HepG2 (cell line): ENCODE data around the gene ACSS1. TPM values are rescaled to one million over a fixed set of nuclear protein-coding genes. Genes with fewer than 3 reads are reported as not detected.

ENCODE experiments used
- GRHL1 ChIP-seq: sonication (generic); formaldehyde crosslinking; conservative IDR thresholded peaks from 2 replicates; pipeline ENCODE4 v1.8.0; 2022; ENCODE audit warnings: missing genetic modification reagents
- KMT2A ChIP-seq: sonication (generic); formaldehyde crosslinking; IDR thresholded peaks from 2 replicates; pipeline ENCODE4 v1.4.0; 2020; ENCODE audit warnings: missing genetic modification reagents
- NONO ChIP-seq, 2 experiments: fragments of 450-650 bp in 1 of 2; sonication (generic) in 1 of 2; formaldehyde crosslinking in 1 of 2; IDR thresholded peaks in 1 of 2; conservative IDR thresholded peaks in 1 of 2; 2 replicates each; pipeline versions ENCODE4 v1.6.1 to v1.8.0; 2017 to 2022; ENCODE audit warnings: mild to moderate bottlenecking in 1 of 2, missing genetic modification reagents in 1 of 2, moderate library complexity in 1 of 2
- POGZ ChIP-seq: sonication (generic); formaldehyde crosslinking; IDR thresholded peaks from 2 replicates; pipeline ENCODE4 v1.4.0; 2020; ENCODE audit warnings: mild to moderate bottlenecking, missing genetic modification reagents
- RNF2 ChIP-seq: fragments of 450-650 bp; conservative IDR thresholded peaks from 2 replicates; pipeline ENCODE4 v1.6.1; 2016; ENCODE audit warnings: low read depth
- SALL2 ChIP-seq: sonication (generic); formaldehyde crosslinking; IDR thresholded peaks from 2 replicates; pipeline ENCODE4 v1.8.1; 2023; ENCODE audit warnings: mild to moderate bottlenecking, missing genetic modification reagents, inconsistent platforms
- SMARCE1 ChIP-seq: fragments of 450-650 bp; IDR thresholded peaks from 2 replicates; pipeline ENCODE4 v1.6.1; 2017; ENCODE audit warnings: borderline replicate concordance
- SRSF1 ChIP-seq: fragments of 200-400 bp; formaldehyde crosslinking; optimal IDR thresholded peaks from 2 replicates; pipeline ENCODE3; 2017; ENCODE audit warnings: mild to moderate bottlenecking, low read depth, low read length, moderate library complexity
- SRY ChIP-seq: sonication (generic); formaldehyde crosslinking; IDR thresholded peaks from 2 replicates; pipeline ENCODE4 v1.8.0; 2022; ENCODE audit warnings: mild to moderate bottlenecking, missing genetic modification reagents
- STAG1 ChIP-seq: sonication (generic); formaldehyde crosslinking; IDR thresholded peaks from 2 replicates; pipeline ENCODE4 v1.4.0; 2020; ENCODE audit warnings: missing genetic modification reagents
- ZNF180 ChIP-seq: sonication (generic); formaldehyde crosslinking; IDR thresholded peaks from 2 replicates; pipeline ENCODE4 v1.4.0; 2020; ENCODE audit warnings: low read depth, missing genetic modification reagents, borderline replicate concordance
- ZNF234 ChIP-seq: sonication (generic); formaldehyde crosslinking; conservative IDR thresholded peaks from 2 replicates; pipeline ENCODE4 v1.5.1; 2020; ENCODE audit warnings: mild to moderate bottlenecking, missing genetic modification reagents
- ZNF331 ChIP-seq: sonication (generic); formaldehyde crosslinking; IDR thresholded peaks from 2 replicates; pipeline ENCODE4 v1.4.0; 2020; ENCODE audit warnings: missing genetic modification reagents
- ZNF468 ChIP-seq: sonication (generic); formaldehyde crosslinking; IDR thresholded peaks from 2 replicates; pipeline ENCODE4 v1.8.0; 2022; ENCODE audit warnings: mild to moderate bottlenecking, moderate library complexity, missing genetic modification reagents
- ZNF678 ChIP-seq: sonication (generic); formaldehyde crosslinking; IDR thresholded peaks from 2 replicates; pipeline ENCODE4 v1.4.0; 2020; ENCODE audit warnings: mild to moderate bottlenecking, missing genetic modification reagents
- ZNF724P ChIP-seq: sonication (generic); formaldehyde crosslinking; IDR thresholded peaks from 2 replicates; pipeline ENCODE4 v1.8.0; 2022; ENCODE audit warnings: missing genetic modification reagents, borderline replicate concordance
- ZNF777 ChIP-seq: sonication (generic); formaldehyde crosslinking; IDR thresholded peaks from 2 replicates; pipeline ENCODE4 v1.4.0; 2020; ENCODE audit warnings: missing genetic modification reagents
- ZNF780A ChIP-seq: sonication (generic); formaldehyde crosslinking; IDR thresholded peaks from 2 replicates; pipeline ENCODE4 v1.8.0; 2022; ENCODE audit warnings: mild to moderate bottlenecking, missing genetic modification reagents, moderate library complexity
- ZNF792 ChIP-seq: IDR thresholded peaks from 2 replicates; pipeline ENCODE4 v1.6.1; 2016
- polyA plus RNA-seq, 8 experiments: library from polyadenylated mRNA; depleted of rRNA in 3 of 8; stranded (reverse) in 7 of 8; unstranded in 1 of 8; fragments of >200 nt; fragmentation: Illumina TruSeq in 4 of 8; extraction: Trizol in 4 of 8; gene quantifications; 2 replicates each; pipeline versions ENCODE4 v1.2.1 to v1.2.3, GENCODE V29; 2011 to 2016; ENCODE audit warnings: low read depth in 4 of 8, missing spikeins in 1 of 8, mixed read lengths in 1 of 8; ENCODE audit not compliant: insufficient read depth in 1 of 8
- total RNA-seq, 5 experiments: library from RNA; depleted of rRNA; stranded (reverse); fragments of >200 nt; fragmentation: Illumina TruSeq; extraction: Trizol; gene quantifications; 2 replicates each; pipeline ENCODE4 v1.2.3, GENCODE V29; 2016; ENCODE audit warnings: low read depth in 1 of 5
- TF ChIP-seq, protein P1 (sequence below): IDR thresholded peaks from 2 replicates; pipeline ENCODE4 v1.6.1; 2016; ENCODE audit warnings: low read depth, borderline replicate concordance
- TF ChIP-seq, protein P2 (sequence below): sonication (generic); formaldehyde crosslinking; IDR thresholded peaks from 2 replicates; pipeline ENCODE4 v1.4.0; 2020; ENCODE audit warnings: missing genetic modification reagents
- TF ChIP-seq, protein P3 (sequence below): sonication (generic); formaldehyde crosslinking; IDR thresholded peaks from 2 replicates; pipeline ENCODE4 v1.4.0; 2020; ENCODE audit warnings: missing genetic modification reagents

The ACSS1 gene
- total and polyA plus RNA-seq, 2 of the 13 experiments (the other 11 are each of a cell fraction or from before 2014, with no cell fraction given), result 15.2 to 41.6 TPM

DNA sequence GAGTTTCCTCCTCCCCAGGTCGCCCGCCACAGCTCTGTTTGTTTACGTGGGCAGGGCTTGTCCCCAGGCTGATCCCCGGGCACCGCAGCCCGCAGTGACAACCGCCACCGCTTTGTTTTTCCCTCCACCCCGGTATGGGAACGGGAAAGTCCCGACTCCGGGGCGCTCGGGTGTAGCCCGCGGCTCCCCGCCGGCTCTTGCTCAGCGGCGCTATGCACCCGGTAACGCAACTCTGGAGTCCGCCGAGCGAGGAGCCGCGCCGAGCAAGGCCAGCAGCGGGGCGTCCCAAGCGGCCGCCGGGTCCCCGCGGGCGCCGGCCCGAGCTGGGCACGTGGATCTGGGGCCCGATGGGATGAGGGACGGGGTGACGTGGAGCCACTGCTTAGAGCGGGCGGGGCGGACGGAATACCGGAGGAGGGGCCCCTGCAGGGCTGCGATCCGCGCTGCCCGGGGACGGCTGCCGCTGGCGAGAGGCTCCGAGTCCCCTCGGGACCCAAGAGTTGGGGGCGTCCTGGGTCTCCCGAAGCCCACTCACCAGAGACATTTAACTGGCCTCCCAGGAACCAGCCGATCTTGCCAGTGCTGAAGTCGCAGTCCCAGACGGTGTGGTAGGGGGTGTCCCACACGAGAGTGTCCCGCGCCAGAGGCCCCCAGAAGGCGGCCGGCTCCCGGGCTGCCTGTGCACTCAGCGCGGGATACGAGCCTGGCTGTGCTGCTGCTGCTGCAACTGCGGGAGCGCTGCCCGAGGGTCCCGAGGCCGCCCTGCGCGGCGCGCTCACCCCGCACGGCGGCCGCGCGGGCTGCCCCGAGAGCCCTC, 497 bp downstream of the ACSS1 start (continued):
- TF ChIP-seq, protein P1, sequence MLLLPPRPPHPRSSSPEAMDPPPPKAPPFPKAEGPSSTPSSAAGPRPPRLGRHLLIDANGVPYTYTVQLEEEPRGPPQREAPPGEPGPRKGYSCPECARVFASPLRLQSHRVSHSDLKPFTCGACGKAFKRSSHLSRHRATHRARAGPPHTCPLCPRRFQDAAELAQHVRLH, result no peak; the same call in 1 of the 2 replicates
- TF ChIP-seq GRHL1 (CRISPR knock-in tag), result no peak
- no peak for TF ChIP-seq SMARCE1
- TF ChIP-seq, protein P2, sequence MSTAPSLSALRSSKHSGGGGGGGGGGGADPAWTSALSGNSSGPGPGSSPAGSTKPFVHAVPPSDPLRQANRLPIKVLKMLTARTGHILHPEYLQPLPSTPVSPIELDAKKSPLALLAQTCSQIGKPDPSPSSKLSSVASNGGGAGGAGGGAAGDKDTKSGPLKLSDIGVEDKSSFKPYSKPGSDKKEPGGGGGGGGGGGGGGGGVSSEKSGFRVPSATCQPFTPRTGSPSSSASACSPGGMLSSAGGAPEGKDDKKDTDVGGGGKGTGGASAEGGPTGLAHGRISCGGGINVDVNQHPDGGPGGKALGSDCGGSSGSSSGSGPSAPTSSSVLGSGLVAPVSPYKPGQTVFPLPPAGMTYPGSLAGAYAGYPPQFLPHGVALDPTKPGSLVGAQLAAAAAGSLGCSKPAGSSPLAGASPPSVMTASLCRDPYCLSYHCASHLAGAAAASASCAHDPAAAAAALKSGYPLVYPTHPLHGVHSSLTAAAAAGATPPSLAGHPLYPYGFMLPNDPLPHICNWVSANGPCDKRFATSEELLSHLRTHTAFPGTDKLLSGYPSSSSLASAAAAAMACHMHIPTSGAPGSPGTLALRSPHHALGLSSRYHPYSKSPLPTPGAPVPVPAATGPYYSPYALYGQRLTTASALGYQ, result peak; percentile 68; the same call in 1 of the 2 replicates
- TF ChIP-seq ZNF777 (CRISPR knock-in tag), result peak; percentile 84
- no peak for TF ChIP-seq ZNF234 (CRISPR knock-in tag)
- TF ChIP-seq ZNF180 (CRISPR knock-in tag), result 0 out of 2 replicates have a peak, but pooled peaks have one; percentile 33
- no peak for TF ChIP-seq POGZ (CRISPR knock-in tag)
- 0 out of 2 replicates have a peak, but pooled peaks have one; percentile 36 for TF ChIP-seq ZNF792 (CRISPR knock-in tag)
- no peak for TF ChIP-seq ZNF468 (CRISPR knock-in tag)
- peak; percentile 63; the same call in 1 of the 2 replicates for TF ChIP-seq ZNF331 (CRISPR knock-in tag)
- TF ChIP-seq SALL2 (CRISPR knock-in tag), result peak; percentile 25; the same call in 1 of the 2 replicates
- peak; percentile 86 for TF ChIP-seq RNF2
- TF ChIP-seq STAG1, result no peak; the same call in 1 of the 2 replicates
- TF ChIP-seq, protein P3, sequence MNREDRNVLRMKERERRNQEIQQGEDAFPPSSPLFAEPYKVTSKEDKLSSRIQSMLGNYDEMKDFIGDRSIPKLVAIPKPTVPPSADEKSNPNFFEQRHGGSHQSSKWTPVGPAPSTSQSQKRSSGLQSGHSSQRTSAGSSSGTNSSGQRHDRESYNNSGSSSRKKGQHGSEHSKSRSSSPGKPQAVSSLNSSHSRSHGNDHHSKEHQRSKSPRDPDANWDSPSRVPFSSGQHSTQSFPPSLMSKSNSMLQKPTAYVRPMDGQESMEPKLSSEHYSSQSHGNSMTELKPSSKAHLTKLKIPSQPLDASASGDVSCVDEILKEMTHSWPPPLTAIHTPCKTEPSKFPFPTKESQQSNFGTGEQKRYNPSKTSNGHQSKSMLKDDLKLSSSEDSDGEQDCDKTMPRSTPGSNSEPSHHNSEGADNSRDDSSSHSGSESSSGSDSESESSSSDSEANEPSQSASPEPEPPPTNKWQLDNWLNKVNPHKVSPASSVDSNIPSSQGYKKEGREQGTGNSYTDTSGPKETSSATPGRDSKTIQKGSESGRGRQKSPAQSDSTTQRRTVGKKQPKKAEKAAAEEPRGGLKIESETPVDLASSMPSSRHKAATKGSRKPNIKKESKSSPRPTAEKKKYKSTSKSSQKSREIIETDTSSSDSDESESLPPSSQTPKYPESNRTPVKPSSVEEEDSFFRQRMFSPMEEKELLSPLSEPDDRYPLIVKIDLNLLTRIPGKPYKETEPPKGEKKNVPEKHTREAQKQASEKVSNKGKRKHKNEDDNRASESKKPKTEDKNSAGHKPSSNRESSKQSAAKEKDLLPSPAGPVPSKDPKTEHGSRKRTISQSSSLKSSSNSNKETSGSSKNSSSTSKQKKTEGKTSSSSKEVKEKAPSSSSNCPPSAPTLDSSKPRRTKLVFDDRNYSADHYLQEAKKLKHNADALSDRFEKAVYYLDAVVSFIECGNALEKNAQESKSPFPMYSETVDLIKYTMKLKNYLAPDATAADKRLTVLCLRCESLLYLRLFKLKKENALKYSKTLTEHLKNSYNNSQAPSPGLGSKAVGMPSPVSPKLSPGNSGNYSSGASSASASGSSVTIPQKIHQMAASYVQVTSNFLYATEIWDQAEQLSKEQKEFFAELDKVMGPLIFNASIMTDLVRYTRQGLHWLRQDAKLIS, result no peak
- TF ChIP-seq SRY (CRISPR knock-in tag), result no peak; the same call in none of the 2 replicates
- peak; percentile 75; the same call in 1 of the 2 replicates for TF ChIP-seq KMT2A (CRISPR knock-in tag)
- TF ChIP-seq ZNF780A (CRISPR knock-in tag), result peak; percentile 59; the same call in 1 of the 2 replicates
- peak; percentile 67; the same call in 1 of the 2 replicates for TF ChIP-seq ZNF724P
- peak; percentile 55 for TF ChIP-seq SRSF1
- TF ChIP-seq ZNF678 (CRISPR knock-in tag), result no peak
- no peak for TF ChIP-seq NONO (IDR thresholded peaks at IDR 0.05)
- TF ChIP-seq NONO (CRISPR knock-in tag; conservative IDR thresholded peaks at IDR 0.05), result peak; percentile 70; the same call in 1 of the 2 replicates
